ENCODE data around the gene NKAP.

The NKAP gene

GRCh38 chrX:119878740-119879139, 64.8 kb downstream of the NKAP start:
- H3K4me3 ChIP-seq (ENCODE audit: control insufficient read depth, low read depth, low read length): no peak overlapping the region
- TF ChIP-seq CTCF (conservative IDR thresholded peaks at IDR 0.05; ENCODE audit: control insufficient read depth, insufficient read depth, low read depth, low read length): no peak
- DNase-seq (ENCODE audit: low read depth): no peak

GRCh38 chrX:119871599-119872395, 71.8 kb downstream of the NKAP start, which contains the start of the genes NDUFA1 and RNF113A:
Gene NDUFA1, plus strand, starts transcription at chrX:119871832. Its CDS starts 80 bp downstream, at chrX:119871912.
Gene RNF113A, minus strand, starts transcription at chrX:119871733. Its CDS starts 120 bp downstream, at chrX:119871613.
- no peak for TF ChIP-seq CTCF (conservative IDR thresholded peaks at IDR 0.05; ENCODE audit: control insufficient read depth, insufficient read depth, low read depth, low read length)
- DNase-seq (ENCODE audit: low read depth): peak; percentile 80
- peak within 1 kb of the TSS; percentile 80 for H3K4me3 ChIP-seq (ENCODE audit: control insufficient read depth, low read depth, low read length)

GRCh38 chrX:119871245-119871598, 72.3 kb downstream of the NKAP start:
- DNase-seq (ENCODE audit: low read depth): no peak
- TF ChIP-seq CTCF (conservative IDR thresholded peaks at IDR 0.05; ENCODE audit: control insufficient read depth, insufficient read depth, low read depth, low read length): no peak
- peak overlapping the region; percentile 80 for H3K4me3 ChIP-seq (ENCODE audit: control insufficient read depth, low read depth, low read length)
